OCI-LY7 (cell line): Measurements from ENCODE around the gene NHS. TPM values are rescaled to one million over a fixed set of nuclear protein-coding genes. Genes with fewer than 3 reads are reported as not detected.

ENCODE experiments used
- BruUV-seq: library from RNA; stranded (reverse); fragments of 400-500 nt; replicated peaks from 2 replicates; lab custom pipeline; 2021; lab: Mats Ljungman, UMichigan
- CTCF ChIA-PET: fragments of 300-600 bp; sonication (Branson Sonifier 250); formaldehyde crosslinking; loops from one replicate; lab custom pipeline; 2022; ENCODE audit warnings: antibody characterized with exemption; ENCODE audit not compliant: unreplicated experiment; lab: Charles Lee
- POLR2A ChIA-PET: fragments of 300-600 bp; sonication (Branson Sonifier 250); formaldehyde crosslinking; loops from one replicate; lab custom pipeline; 2022; ENCODE audit warnings: antibody characterized with exemption; lab: Charles Lee
- DNase-seq: peaks from one replicate; pipeline ENCODE4 v3.0.0-alpha.2; 2015; ENCODE audit warnings: low spot score
- H2AFZ ChIP-seq: fragments of 200-600 bp; sonication (generic), shearing (Covaris generic); 2 replicates; pipeline ENCODE4 v1.6.1; 2014; ENCODE audit warnings: mild to moderate bottlenecking, antibody characterized with exemption, low read length, moderate library complexity
- H3K27ac ChIP-seq: fragments of 200-600 bp; sonication (generic); 2 replicates; pipeline ENCODE4 v1.5.1; 2014; ENCODE audit warnings: mixed run types, low read depth, mild to moderate bottlenecking, moderate library complexity, low read length, inconsistent platforms; ENCODE audit not compliant: poor library complexity, severe bottlenecking
- H3K36me3 ChIP-seq: fragments of 200-600 bp; sonication (generic); 2 replicates; pipeline ENCODE4 v1.6.1; 2014; ENCODE audit warnings: mild to moderate bottlenecking, antibody characterized with exemption, low read length, moderate library complexity, mixed read lengths; ENCODE audit not compliant: insufficient read depth
- H3K4me1 ChIP-seq: fragments of 200-600 bp; sonication (generic); 2 replicates; pipeline ENCODE4 v1.5.1; 2014; ENCODE audit warnings: mild to moderate bottlenecking, low read length; ENCODE audit not compliant: insufficient read depth, poor library complexity, severe bottlenecking
- H3K4me2 ChIP-seq: fragments of 200-600 bp; sonication (generic); 2 replicates; pipeline ENCODE4 v1.6.1; 2014; ENCODE audit warnings: mild to moderate bottlenecking, low read length
- H3K4me3 ChIP-seq: fragments of 200-600 bp; sonication (generic); 2 replicates; pipeline ENCODE4 v1.5.1; 2014; ENCODE audit warnings: mild to moderate bottlenecking, low read depth, low read length; ENCODE audit not compliant: poor library complexity, severe bottlenecking
- H3K79me2 ChIP-seq: fragments of 200-600 bp; sonication (generic); 2 replicates; pipeline ENCODE4 v1.6.1; 2016; ENCODE audit warnings: low read depth, mild to moderate bottlenecking, low read length, moderate library complexity, mixed read lengths; ENCODE audit not compliant: insufficient read depth
- H3K9me2 ChIP-seq: fragments of 200-600 bp; sonication (generic); 2 replicates; pipeline ENCODE4 v1.6.1; 2016; ENCODE audit warnings: mild to moderate bottlenecking, low read length, mixed read lengths; ENCODE audit not compliant: insufficient read depth
- H3K9me3 ChIP-seq: fragments of 200-600 bp; sonication (generic); 2 replicates; pipeline ENCODE4 v1.6.1; 2014; ENCODE audit warnings: mild to moderate bottlenecking, mixed run types, low read length, mixed read lengths
- H4K20me1 ChIP-seq: fragments of 200-600 bp; sonication (generic); 2 replicates; pipeline ENCODE4 v1.6.1; 2014; ENCODE audit warnings: mild to moderate bottlenecking, antibody characterized with exemption, low read length, moderate library complexity, mixed read lengths; ENCODE audit not compliant: insufficient read depth
- EZH2phosphoT487 ChIP-seq: fragments of 200-600 bp; sonication (generic); IDR thresholded peaks from 2 replicates; pipeline ENCODE4 v1.6.1; 2018; ENCODE audit warnings: low read depth, borderline replicate concordance, mild to moderate bottlenecking, mixed run types, antibody characterized with exemption, low read length, moderate library complexity, mixed read lengths
- intact Hi-C: fragments of 100-400 bp; cut with micrococcal nuclease; formaldehyde crosslinking; loops from one replicate; pipeline ENCODE4 v1.10.0; 2022; ENCODE audit not compliant: unreplicated experiment
- total RNA-seq, 2 experiments: library from RNA; depleted of rRNA in 1 of 2; stranded (reverse); fragments of >200 nt in 1 of 2; shearing (Covaris generic) in 1 of 2; gene quantifications; 2 replicates each; pipeline ENCODE4 v1.2.3, GENCODE V29; 2014 to 2022
- TF ChIP-seq, protein P1 (sequence below): fragments of 200-600 bp; sonication (generic); conservative IDR thresholded peaks from 2 replicates; pipeline ENCODE4 v1.5.1; 2014; ENCODE audit warnings: mild to moderate bottlenecking, antibody characterized with exemption, low read length, moderate library complexity, mixed read lengths

Gene NHS
- total RNA-seq, 2 experiments from 2014 or later = not detected

DNA sequence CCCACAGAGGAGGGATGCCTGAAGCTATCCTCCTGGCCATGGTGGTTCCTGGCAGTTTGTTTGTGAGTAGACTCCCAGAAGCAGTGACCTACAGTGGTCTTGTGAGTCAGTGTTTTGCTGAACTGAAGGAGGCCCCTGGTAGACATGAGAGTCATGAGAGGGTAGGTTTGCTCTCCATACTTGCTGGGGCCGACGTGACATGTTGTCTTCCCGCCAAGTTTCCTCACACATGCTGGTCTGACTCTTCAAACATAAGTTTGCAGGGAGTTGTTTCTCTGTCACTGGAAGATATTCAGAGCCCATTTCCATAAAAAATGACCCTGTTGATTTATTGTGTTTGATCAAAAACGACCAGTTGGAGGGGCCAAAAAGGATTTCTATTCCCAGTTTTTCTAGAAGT, 231.2 kb downstream of the NHS start:
- no peak overlapping the region for H2AFZ ChIP-seq
- no peak overlapping the region for H3K27ac ChIP-seq
- no peak overlapping the region for H3K4me2 ChIP-seq
- no peak for DNase-seq
- POLR2A ChIA-PET = no interaction called here
- no TSS peak for BruUV-seq
- no peaks in the 10 kb centered on the region for H3K9me3 ChIP-seq
- H3K4me3 ChIP-seq = no peak overlapping the region
- no peaks in the 10 kb centered on the region for H4K20me1 ChIP-seq
- intact Hi-C loops = no loop called here
- H3K9me2 ChIP-seq = no peaks in the 10 kb centered on the region
- no peak for TF ChIP-seq EZH2phosphoT487
- TF ChIP-seq, protein P1, sequence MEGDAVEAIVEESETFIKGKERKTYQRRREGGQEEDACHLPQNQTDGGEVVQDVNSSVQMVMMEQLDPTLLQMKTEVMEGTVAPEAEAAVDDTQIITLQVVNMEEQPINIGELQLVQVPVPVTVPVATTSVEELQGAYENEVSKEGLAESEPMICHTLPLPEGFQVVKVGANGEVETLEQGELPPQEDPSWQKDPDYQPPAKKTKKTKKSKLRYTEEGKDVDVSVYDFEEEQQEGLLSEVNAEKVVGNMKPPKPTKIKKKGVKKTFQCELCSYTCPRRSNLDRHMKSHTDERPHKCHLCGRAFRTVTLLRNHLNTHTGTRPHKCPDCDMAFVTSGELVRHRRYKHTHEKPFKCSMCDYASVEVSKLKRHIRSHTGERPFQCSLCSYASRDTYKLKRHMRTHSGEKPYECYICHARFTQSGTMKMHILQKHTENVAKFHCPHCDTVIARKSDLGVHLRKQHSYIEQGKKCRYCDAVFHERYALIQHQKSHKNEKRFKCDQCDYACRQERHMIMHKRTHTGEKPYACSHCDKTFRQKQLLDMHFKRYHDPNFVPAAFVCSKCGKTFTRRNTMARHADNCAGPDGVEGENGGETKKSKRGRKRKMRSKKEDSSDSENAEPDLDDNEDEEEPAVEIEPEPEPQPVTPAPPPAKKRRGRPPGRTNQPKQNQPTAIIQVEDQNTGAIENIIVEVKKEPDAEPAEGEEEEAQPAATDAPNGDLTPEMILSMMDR = no peak
- H3K79me2 ChIP-seq = no peaks in the 10 kb centered on the region
- H3K4me1 ChIP-seq = no peaks in the 10 kb centered on the region
- no peaks in the 10 kb centered on the region for H3K36me3 ChIP-seq
- CTCF ChIA-PET = no interaction called here

DNA sequence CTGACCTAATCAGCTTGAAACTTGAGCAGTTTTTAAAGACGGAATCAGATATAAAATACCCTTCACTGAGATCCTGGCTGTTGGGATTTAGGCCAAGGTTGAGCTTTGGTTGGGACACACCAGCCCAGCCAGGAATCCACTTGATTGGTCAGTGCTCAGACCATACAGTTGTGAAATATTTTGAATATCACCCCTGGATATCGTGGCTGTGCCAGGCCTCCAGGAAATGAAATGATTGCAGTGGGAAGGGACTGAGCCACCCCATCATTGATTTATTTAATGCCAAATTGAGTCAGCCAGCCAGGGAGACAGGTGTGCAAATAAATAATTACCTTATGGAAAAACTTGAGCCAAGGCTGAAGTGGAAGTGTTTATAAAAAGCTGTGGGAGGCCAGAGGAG, 233.9 kb downstream of the NHS start:
- no peak overlapping the region for H3K4me2 ChIP-seq
- H3K79me2 ChIP-seq = no peaks in the 10 kb centered on the region
- H3K9me2 ChIP-seq = no peaks in the 10 kb centered on the region
- DNase-seq = no peak
- H2AFZ ChIP-seq = no peak overlapping the region
- H4K20me1 ChIP-seq = no peaks in the 10 kb centered on the region
- no peaks in the 10 kb centered on the region for H3K9me3 ChIP-seq
- no peak overlapping the region for H3K27ac ChIP-seq
- no TSS peak for BruUV-seq
- no peaks in the 10 kb centered on the region for H3K4me1 ChIP-seq
- TF ChIP-seq, protein P1 = no peak
- TF ChIP-seq EZH2phosphoT487 = no peak
- no peaks in the 10 kb centered on the region for H3K36me3 ChIP-seq
- ChIA-PET CTCF (no interaction called here), POLR2A (no interaction called here)
- no peak overlapping the region for H3K4me3 ChIP-seq
- intact Hi-C loops = no loop called here

DNA sequence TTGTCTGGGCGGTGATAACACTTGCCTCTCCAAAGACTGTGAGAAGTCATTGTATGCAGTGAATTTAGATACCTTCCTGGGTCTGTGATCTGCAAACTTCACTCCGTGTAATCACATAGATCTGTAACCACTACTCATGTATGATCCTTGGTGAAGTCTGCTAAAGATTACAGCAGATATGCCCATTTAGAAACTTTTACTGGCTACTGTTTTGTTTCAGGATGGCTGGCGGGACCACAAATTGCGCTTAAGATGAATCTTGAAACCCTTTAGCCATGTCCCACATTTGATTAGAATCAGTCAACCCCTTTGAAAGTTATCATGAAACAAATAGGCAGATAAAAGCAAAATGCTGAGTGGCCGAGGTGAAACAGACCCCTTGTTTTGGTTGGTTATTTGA, 235.8 kb downstream of the NHS start:
- no TSS peak for BruUV-seq
- TF ChIP-seq, protein P1 = no peak
- Histone ChIP-seq H3K79me2 (no peaks in the 10 kb centered on the region), H3K9me3 (no peaks in the 10 kb centered on the region), H2AFZ (no peak overlapping the region), H3K9me2 (no peaks in the 10 kb centered on the region), H3K4me2 (no peak overlapping the region), H3K36me3 (no peaks in the 10 kb centered on the region), H4K20me1 (no peaks in the 10 kb centered on the region), H3K4me3 (no peak overlapping the region), H3K4me1 (no peaks in the 10 kb centered on the region), H3K27ac (no peak overlapping the region)
- CTCF ChIA-PET = no interaction called here
- no peak for DNase-seq
- POLR2A ChIA-PET = no interaction called here
- intact Hi-C loops = no loop called here
